Measurements from ENCODE around the gene OR2Y1.
"Not testable (repeated sequence)": the region's sequence is repeated elsewhere in the genome, so short reads cannot be mapped to it uniquely, and the experiment has no call there.

Gene OR2Y1

GRCh38 chr5:180739958-180740357 lies at the start of gene OR2Y1:
Gene OR2Y1 (minus strand): TSS chr5:180740058. CDS start chr5:180740058, 0 bp downstream.
- no peak for TF ChIP-seq CTCF (IDR thresholded peaks at IDR 0.05; ENCODE audit: insufficient read depth, low read length, missing control alignments)
- CTCF ChIA-PET = no interaction called here
- no peak for DNase-seq (ENCODE audit: low read depth, low spot score)
- POLR2A ChIA-PET = no interaction called here
- H3K4me3 ChIP-seq (ENCODE audit: low read depth, low read length) = no peak within 1 kb of the TSS

GRCh38 chr5:180788651-180789410 lies 49.0 kb upstream of the OR2Y1 start:
- H3K4me3 ChIP-seq (ENCODE audit: low read depth, low read length); DNase-seq (ENCODE audit: low read depth, low spot score): not testable (repeated sequence)
- ChIA-PET POLR2A (interaction anchor here (1.2 to 2.0 kb wide), 2 partner anchors 11 to 473 kb away, joined by 3 to 9 read pairs; no protein-coding TSS in a partner anchor), CTCF (interaction anchor here (1.2 to 7.6 kb wide), 2 partner anchors 11 to 396 kb away, joined by 3 to 66 read pairs; partner anchors contain the start of gene MGAT1)

GRCh38 chr5:180787711-180788431 lies 48.0 kb upstream of the OR2Y1 start:
- TF ChIP-seq CTCF (IDR thresholded peaks at IDR 0.05; ENCODE audit: insufficient read depth, low read length, missing control alignments) = no peak
- H3K4me3 ChIP-seq (ENCODE audit: low read depth, low read length) = no peak overlapping the region
- no peak for DNase-seq (ENCODE audit: low read depth, low spot score)
- CTCF ChIA-PET = interaction anchor here (0.6 to 7.6 kb wide), 4 partner anchors 12 to 1522 kb away, joined by 3 to 66 read pairs (median 4); partner anchors contain the start of gene MGAT1
- POLR2A ChIA-PET = interaction anchor here (2.0 to 3.2 kb wide), 2 partner anchors 12 to 14 kb away, joined by 9 to 15 read pairs; partner anchors contain the start of gene MGAT1

GRCh38 chr5:180786531-180787398 lies 46.9 kb upstream of the OR2Y1 start:
- ChIA-PET CTCF (interaction anchor here (0.6 to 7.6 kb wide), 8 partner anchors 13 to 1521 kb away, joined by 3 to 66 read pairs (median 6); partner anchors contain the start of gene MGAT1), POLR2A (interaction anchor here (1.4 to 3.2 kb wide), 5 partner anchors 9 to 44 kb away, joined by 4 to 18 read pairs (median 10); partner anchors contain the start of gene MGAT1)
- TF ChIP-seq CTCF (IDR thresholded peaks at IDR 0.05; ENCODE audit: insufficient read depth, low read length, missing control alignments) = no peak
- 0 out of 2 replicates have a peak overlapping the region, but pooled peaks have one; percentile 15 for H3K4me3 ChIP-seq (ENCODE audit: low read depth, low read length)
- no peak for DNase-seq (ENCODE audit: low read depth, low spot score)

GRCh38 chr5:180785794-180786221 lies 46.0 kb upstream of the OR2Y1 start:
- peak overlapping the region; percentile 8 for H3K4me3 ChIP-seq (ENCODE audit: low read depth, low read length)
- no peak for TF ChIP-seq CTCF (IDR thresholded peaks at IDR 0.05; ENCODE audit: insufficient read depth, low read length, missing control alignments)
- CTCF ChIA-PET = interaction anchor here (1.1 to 7.6 kb wide), 7 partner anchors 8 to 87 kb away, joined by 3 to 66 read pairs (median 6); partner anchors contain the start of gene MGAT1
- DNase-seq (ENCODE audit: low read depth, low spot score) = no peak
- POLR2A ChIA-PET = interaction anchor here (1.4 to 3.2 kb wide), 6 partner anchors 9 to 45 kb away, joined by 3 to 18 read pairs (median 10); partner anchors contain the start of gene MGAT1

Data from AG04449 (cell line).